ENCODE results near the gene DHRS11.

Gene DHRS11

GRCh38 chr17:36629970-36630502, 38.4 kb downstream of the DHRS11 start:
- TF ChIP-seq CTCF (IDR thresholded peaks at IDR 0.05; ENCODE audit: extremely low read depth, missing control alignments): no peak
- DNase-seq (ENCODE audit: low spot score): no peak

- DNase-seq (ENCODE audit: low spot score): no peak
- TF ChIP-seq CTCF (IDR thresholded peaks at IDR 0.05; ENCODE audit: extremely low read depth, missing control alignments): no peak
These were observed 39.3 kb downstream of the DHRS11 start for GRCh38 chr17:36631022-36631421.

- DNase-seq (ENCODE audit: low spot score): no peak
- TF ChIP-seq CTCF (IDR thresholded peaks at IDR 0.05; ENCODE audit: extremely low read depth, missing control alignments): no peak
These were observed 41.5 kb downstream of the DHRS11 start for GRCh38 chr17:36632916-36633771.

GRCh38 chr17:36640346-36640745, 48.7 kb downstream of the DHRS11 start:
- TF ChIP-seq CTCF (IDR thresholded peaks at IDR 0.05; ENCODE audit: extremely low read depth, missing control alignments): no peak

GRCh38 chr17:36640836-36641235, 49.2 kb downstream of the DHRS11 start:
- no peak for TF ChIP-seq CTCF (IDR thresholded peaks at IDR 0.05; ENCODE audit: extremely low read depth, missing control alignments)
- no peak for DNase-seq (ENCODE audit: low spot score)

More at GRCh38 chr17:36640346-36640745, 48.7 kb downstream of the DHRS11 start:
- DNase-seq (ENCODE audit: low spot score): no peak

GRCh38 chr17:36641331-36641876, 49.7 kb downstream of the DHRS11 start:
- no peak for DNase-seq (ENCODE audit: low spot score)
- no peak for TF ChIP-seq CTCF (IDR thresholded peaks at IDR 0.05; ENCODE audit: extremely low read depth, missing control alignments)

All from GM20000 (cell line).